Measurements from ENCODE around the gene MAN2A2. TPM values are rescaled to one million over a fixed set of nuclear protein-coding genes. Genes with fewer than 3 reads are reported as not detected.

The MAN2A2 gene
- total and polyA plus RNA-seq, 9 of the 15 experiments (the other 6 are each of a cell fraction or from before 2014, with no cell fraction given), result 7.3 to 151 (median 43.4) TPM

DNA sequence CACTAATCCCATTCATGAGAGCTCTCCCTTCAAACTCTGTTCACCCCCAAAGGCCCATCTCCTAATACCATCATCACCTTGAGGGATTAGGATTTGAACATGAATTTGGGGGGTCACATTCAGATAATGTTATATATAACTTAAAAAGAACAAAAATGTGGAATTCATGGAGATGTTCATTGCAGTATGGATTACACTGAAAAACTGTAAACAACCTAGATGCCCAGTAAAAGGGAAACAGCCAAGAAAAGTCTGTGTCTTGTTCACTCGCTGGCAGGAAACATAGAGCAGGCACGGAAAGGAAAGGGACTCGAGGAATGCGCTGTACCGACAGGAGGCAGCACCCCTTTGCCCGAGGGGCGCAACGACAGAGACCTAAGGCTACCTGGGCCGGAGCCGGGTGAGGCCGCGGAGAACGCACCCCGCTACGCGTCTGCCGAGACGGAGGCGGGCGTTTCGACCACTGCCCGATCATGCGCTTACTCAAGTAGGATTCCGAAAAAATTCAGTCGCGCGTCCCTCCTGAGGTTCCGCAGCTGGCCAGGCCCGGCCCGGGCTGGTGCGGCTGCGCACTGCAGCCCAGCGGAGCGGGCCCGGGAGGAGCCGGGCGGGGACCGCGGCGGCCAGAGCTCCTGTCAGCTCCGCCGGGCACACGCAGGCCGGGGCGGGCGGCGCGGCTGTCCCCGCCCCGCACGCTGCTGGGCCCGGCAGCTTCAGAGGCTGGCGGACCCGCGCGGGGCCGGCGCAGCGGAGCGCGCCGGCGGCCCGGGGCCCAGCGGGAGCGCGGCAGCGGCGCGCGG, 862 bp upstream of the MAN2A2 start (continued):
- TF ChIP-seq FOXP4 (CRISPR knock-in tag; IDR thresholded peaks at IDR 0.05; ENCODE audit: borderline replicate concordance) (peak; percentile 21; the same call in 1 of the 2 replicates), DPF2 (IDR thresholded peaks at IDR 0.05) (peak; percentile 75), XRCC5 (IDR thresholded peaks at IDR 0.05; ENCODE audit: low read depth, low read length) (no peak), NCOA2 (IDR thresholded peaks at IDR 0.05; ENCODE audit: partially characterized antibody in 2 of 2) (no peak), TFE3 (CRISPR knock-in tag; IDR thresholded peaks at IDR 0.05) (no peak), ATF4 (CRISPR knock-in tag; IDR thresholded peaks at IDR 0.05) (no peak), FOXK1 (CRISPR knock-in tag; IDR thresholded peaks at IDR 0.05; ENCODE audit: borderline replicate concordance) (no peak), FOXJ2 (tag; IDR thresholded peaks at IDR 0.05) (peak; percentile 13), RBBP5 (IDR thresholded peaks at IDR 0.05; ENCODE audit: borderline replicate concordance, insufficient read depth, low read length, poor library complexity, severe bottlenecking) (peak; percentile 53), ILF3 (IDR thresholded peaks at IDR 0.05; ENCODE audit: borderline replicate concordance) (no peak), PHB (CRISPR knock-in tag; IDR thresholded peaks at IDR 0.05) (0 out of 2 replicates have a peak, but pooled peaks have one; percentile 47), CAMTA2 (CRISPR knock-in tag; conservative IDR thresholded peaks at IDR 0.05) (no peak), NR4A1 (CRISPR knock-in tag; IDR thresholded peaks at IDR 0.05) (no peak), NR4A1 (tag; IDR thresholded peaks at IDR 0.05) (no peak)
- TF ChIP-seq, protein P1, sequence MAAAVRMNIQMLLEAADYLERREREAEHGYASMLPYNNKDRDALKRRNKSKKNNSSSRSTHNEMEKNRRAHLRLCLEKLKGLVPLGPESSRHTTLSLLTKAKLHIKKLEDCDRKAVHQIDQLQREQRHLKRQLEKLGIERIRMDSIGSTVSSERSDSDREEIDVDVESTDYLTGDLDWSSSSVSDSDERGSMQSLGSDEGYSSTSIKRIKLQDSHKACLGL (CRISPR knock-in tag; IDR thresholded peaks at IDR 0.05; ENCODE audit: borderline replicate concordance, poor library complexity, severe bottlenecking), result peak; percentile 3
- TF ChIP-seq, protein P2, sequence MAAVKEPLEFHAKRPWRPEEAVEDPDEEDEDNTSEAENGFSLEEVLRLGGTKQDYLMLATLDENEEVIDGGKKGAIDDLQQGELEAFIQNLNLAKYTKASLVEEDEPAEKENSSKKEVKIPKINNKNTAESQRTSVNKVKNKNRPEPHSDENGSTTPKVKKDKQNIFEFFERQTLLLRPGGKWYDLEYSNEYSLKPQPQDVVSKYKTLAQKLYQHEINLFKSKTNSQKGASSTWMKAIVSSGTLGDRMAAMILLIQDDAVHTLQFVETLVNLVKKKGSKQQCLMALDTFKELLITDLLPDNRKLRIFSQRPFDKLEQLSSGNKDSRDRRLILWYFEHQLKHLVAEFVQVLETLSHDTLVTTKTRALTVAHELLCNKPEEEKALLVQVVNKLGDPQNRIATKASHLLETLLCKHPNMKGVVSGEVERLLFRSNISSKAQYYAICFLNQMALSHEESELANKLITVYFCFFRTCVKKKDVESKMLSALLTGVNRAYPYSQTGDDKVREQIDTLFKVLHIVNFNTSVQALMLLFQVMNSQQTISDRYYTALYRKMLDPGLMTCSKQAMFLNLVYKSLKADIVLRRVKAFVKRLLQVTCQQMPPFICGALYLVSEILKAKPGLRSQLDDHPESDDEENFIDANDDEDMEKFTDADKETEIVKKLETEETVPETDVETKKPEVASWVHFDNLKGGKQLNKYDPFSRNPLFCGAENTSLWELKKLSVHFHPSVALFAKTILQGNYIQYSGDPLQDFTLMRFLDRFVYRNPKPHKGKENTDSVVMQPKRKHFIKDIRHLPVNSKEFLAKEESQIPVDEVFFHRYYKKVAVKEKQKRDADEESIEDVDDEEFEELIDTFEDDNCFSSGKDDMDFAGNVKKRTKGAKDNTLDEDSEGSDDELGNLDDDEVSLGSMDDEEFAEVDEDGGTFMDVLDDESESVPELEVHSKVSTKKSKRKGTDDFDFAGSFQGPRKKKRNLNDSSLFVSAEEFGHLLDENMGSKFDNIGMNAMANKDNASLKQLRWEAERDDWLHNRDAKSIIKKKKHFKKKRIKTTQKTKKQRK (IDR thresholded peaks at IDR 0.05; ENCODE audit: borderline replicate concordance, low read depth, low read length), result no peak
